Endothelial cell (in vitro differentiated cells): ENCODE data around the gene CASK. TPM values are rescaled to one million over a fixed set of nuclear protein-coding genes. Genes with fewer than 3 reads are reported as not detected.

ENCODE experiments used
- DNase-seq: peaks from one replicate; pipeline ENCODE4 v3.0.0; 2021; ENCODE audit warnings: low spot score
- H3K27ac Mint-ChIP-seq: one replicate; pipeline ENCODE4 v1.8.0; 2021; ENCODE audit warnings: mixed read lengths, inconsistent platforms; ENCODE audit not compliant: unreplicated experiment
- H3K27me3 Mint-ChIP-seq: one replicate; pipeline ENCODE4 v1.8.0; 2021; ENCODE audit warnings: mild to moderate bottlenecking, moderate library complexity, mixed read lengths, inconsistent platforms; ENCODE audit not compliant: unreplicated experiment
- H3K36me3 Mint-ChIP-seq: one replicate; pipeline ENCODE4 v1.8.0; 2021; ENCODE audit warnings: mild to moderate bottlenecking, low read depth, mixed read lengths, inconsistent platforms; ENCODE audit not compliant: unreplicated experiment
- H3K4me1 Mint-ChIP-seq: one replicate; pipeline ENCODE4 v1.8.0; 2021; ENCODE audit warnings: mild to moderate bottlenecking, mixed read lengths, inconsistent platforms; ENCODE audit not compliant: unreplicated experiment
- H3K4me3 Mint-ChIP-seq: one replicate; pipeline ENCODE4 v1.8.0; 2021; ENCODE audit warnings: mild to moderate bottlenecking, mixed read lengths, inconsistent platforms; ENCODE audit not compliant: unreplicated experiment
- H3K9me3 Mint-ChIP-seq: one replicate; pipeline ENCODE4 v1.8.0; 2021; ENCODE audit warnings: mixed read lengths, inconsistent platforms; ENCODE audit not compliant: unreplicated experiment
- CTCF ChIP-seq: fragments of 200-600 bp; sonication (generic); IDR thresholded peaks from one replicate; pipeline ENCODE4 v1.5.0; 2021; ENCODE audit warnings: antibody characterized with exemption; ENCODE audit not compliant: unreplicated experiment
- total RNA-seq: library from RNA; stranded (reverse); fragmentation: NEBNext Ultra II Directional; extraction: Animal tissue kit (Norgen Biotek cat#: 25700); gene quantifications from one replicate; pipeline ENCODE4 v1.2.1, GENCODE V29; 2021; ENCODE audit not compliant: unreplicated experiment

The CASK gene
- total RNA-seq, 1 donor from 2014 or later: 62.5 TPM

DNA sequence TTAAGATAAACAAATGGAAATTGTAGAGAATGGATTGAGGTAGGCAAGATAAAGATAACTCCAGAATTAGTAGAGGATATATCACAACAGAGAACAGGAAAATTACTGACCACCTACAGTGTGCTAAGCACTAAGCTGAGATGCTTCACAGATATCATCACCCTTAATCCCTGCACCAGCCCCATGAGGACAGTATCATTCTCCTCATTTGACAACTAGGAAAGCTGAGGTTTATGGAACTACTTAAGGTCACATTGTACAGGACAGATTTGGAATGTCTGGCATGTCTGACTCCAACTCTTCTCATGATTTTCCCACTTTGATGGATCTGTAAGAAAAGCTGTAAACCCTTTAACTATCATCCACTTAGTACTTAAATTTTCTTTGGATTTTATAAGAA is 95.5 kb downstream of the CASK start:
- TF ChIP-seq CTCF: no peak
- Mint-ChIP-seq H3K4me1 (no peaks in the 10 kb centered on the region), H3K4me3 (no peak overlapping the region), H3K36me3 (peaks cover 6% of the 10 kb centered on the region), H3K9me3 (no peaks in the 10 kb centered on the region), H3K27ac (no peak overlapping the region), H3K27me3 (no peaks in the 10 kb centered on the region)
- DNase-seq: no peak

DNA sequence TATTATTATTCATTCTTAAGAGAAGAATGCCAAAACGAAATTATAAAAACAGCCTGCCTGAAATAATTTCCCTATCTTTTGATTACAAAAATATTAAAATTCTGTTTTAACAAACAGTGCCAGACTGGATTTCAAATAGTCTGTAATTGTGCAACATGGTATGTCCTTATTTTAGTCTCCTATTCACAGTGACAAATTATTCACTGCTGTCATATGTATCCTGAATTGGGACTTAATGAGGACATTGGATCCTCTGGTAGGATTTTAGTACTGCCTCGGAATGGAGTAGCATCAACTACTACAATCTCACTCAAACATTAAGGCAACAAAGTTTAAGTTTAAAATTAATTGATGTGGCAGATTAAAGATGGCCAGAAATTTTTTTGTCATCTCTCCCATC is 97.6 kb downstream of the CASK start:
- DNase-seq: no peak
- TF ChIP-seq CTCF: no peak
- no peaks in the 10 kb centered on the region for H3K27me3 Mint-ChIP-seq
- H3K4me1 Mint-ChIP-seq: no peaks in the 10 kb centered on the region
- peaks cover 6% of the 10 kb centered on the region for H3K36me3 Mint-ChIP-seq
- H3K4me3 Mint-ChIP-seq: no peak overlapping the region
- no peak overlapping the region for H3K27ac Mint-ChIP-seq
- no peaks in the 10 kb centered on the region for H3K9me3 Mint-ChIP-seq

- DNase-seq: no peak
- Mint-ChIP-seq H3K27me3 (no peaks in the 10 kb centered on the region), H3K4me1 (no peaks in the 10 kb centered on the region), H3K27ac (no peak overlapping the region), H3K4me3 (no peak overlapping the region), H3K9me3 (no peaks in the 10 kb centered on the region), H3K36me3 (peaks cover 6% of the 10 kb centered on the region)
- no peak for TF ChIP-seq CTCF
These were observed 98.8 kb downstream of the CASK start for GRCh38 chrX:41824551-41824950.

DNA sequence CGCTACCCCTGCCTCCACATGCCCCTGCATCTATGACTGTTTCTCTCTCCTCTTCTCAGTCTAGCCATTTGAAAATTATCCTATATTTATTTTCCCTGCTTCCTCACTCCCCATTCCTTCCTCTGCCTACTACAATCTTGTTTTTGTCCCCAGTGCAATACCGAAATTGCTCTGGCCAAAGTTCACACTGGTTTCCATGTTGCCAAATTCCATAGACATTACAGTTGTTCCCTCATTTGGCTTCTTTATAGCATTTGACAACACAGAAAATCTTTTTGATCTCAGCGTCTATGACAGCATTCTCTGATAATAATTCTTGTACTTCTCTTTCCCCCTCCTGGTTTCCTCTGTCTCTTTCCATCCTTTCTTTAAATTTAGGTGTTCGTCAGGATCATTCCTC is 100.0 kb downstream of the CASK start:
- H3K27ac Mint-ChIP-seq: no peak overlapping the region
- TF ChIP-seq CTCF: no peak
- H3K9me3 Mint-ChIP-seq: no peaks in the 10 kb centered on the region
- peaks cover 6% of the 10 kb centered on the region for H3K36me3 Mint-ChIP-seq
- no peaks in the 10 kb centered on the region for H3K4me1 Mint-ChIP-seq
- DNase-seq: no peak
- H3K27me3 Mint-ChIP-seq: no peaks in the 10 kb centered on the region
- H3K4me3 Mint-ChIP-seq: no peak overlapping the region

GRCh38 chrX:41822892-41823291 is 100.5 kb downstream of the CASK start:
- Mint-ChIP-seq H3K4me1 (no peaks in the 10 kb centered on the region), H3K4me3 (no peak overlapping the region), H3K27me3 (no peaks in the 10 kb centered on the region), H3K9me3 (no peaks in the 10 kb centered on the region), H3K36me3 (peaks cover 6% of the 10 kb centered on the region), H3K27ac (no peak overlapping the region)
- TF ChIP-seq CTCF: no peak
- DNase-seq: no peak
